Activated CD4-positive, CD25-positive, alpha-beta regulatory T cell (primary cell): ENCODE results near the gene TMEM60.
"Not testable (repeated sequence)": the region's sequence is repeated elsewhere in the genome, so short reads cannot be mapped to it uniquely, and the experiment has no call there.

Experiments used
- DNase-seq, 4 experiments: peaks; one replicate each; lab custom pipeline; 2025; lab: John Stamatoyannopoulos, UW

The TMEM60 gene, protein sequence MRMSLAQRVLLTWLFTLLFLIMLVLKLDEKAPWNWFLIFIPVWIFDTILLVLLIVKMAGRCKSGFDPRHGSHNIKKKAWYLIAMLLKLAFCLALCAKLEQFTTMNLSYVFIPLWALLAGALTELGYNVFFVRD

GRCh38 chr7:77798394-77799077, at the start of gene TMEM60, which contains the start of gene PHTF2:
TMEM60 (minus strand) TSS chr7:77798434; CDS start chr7:77794373, 4,061 bp downstream.
PHTF2 (plus strand) TSS chr7:77798773.
- peak; percentile 81 to 91 (median 90) for DNase-seq

GRCh38 chr7:77846317-77847092, 48.3 kb upstream of the TMEM60 start:
- DNase-seq, result no peak

DNA sequence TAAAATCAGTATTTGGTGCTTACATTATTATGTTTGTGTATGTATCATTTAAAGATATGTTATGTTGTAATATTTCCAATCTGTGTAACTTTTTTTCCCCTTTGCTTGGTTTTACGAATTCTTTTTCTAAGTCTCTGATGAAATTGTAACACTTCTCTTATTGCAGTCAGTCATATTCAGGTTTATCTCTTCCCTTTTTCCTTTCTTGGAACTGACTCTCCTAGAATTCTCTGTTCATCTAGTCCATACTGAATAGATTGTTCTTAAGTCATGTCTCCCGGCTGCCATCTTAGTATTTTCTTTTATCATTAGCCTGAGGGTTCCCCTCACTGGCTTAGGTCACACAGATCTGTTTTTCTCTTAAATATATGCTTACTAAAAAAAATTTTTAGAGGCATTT, 45.0 kb upstream of the TMEM60 start:
- DNase-seq, result no peak

DNA sequence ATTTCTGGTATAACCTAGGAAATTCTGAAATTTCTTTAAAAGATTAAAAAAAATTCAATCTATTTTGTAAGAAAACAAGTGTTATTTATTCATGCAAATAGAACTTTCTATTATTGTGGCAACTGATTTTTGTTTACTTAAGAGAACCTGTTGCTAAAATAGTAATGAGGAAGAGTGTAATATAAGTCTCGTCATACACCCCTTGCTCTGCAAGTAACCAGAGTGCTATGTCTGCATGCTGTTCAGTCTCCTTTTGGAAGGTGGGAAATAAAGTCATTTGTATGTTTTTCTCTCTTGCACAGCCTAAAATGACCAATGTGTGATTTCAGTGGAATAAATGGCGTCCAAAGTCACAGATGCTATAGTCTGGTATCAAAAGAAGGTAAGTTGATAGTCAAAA, 41.7 kb upstream of the TMEM60 start:
- no peak for DNase-seq

DNA sequence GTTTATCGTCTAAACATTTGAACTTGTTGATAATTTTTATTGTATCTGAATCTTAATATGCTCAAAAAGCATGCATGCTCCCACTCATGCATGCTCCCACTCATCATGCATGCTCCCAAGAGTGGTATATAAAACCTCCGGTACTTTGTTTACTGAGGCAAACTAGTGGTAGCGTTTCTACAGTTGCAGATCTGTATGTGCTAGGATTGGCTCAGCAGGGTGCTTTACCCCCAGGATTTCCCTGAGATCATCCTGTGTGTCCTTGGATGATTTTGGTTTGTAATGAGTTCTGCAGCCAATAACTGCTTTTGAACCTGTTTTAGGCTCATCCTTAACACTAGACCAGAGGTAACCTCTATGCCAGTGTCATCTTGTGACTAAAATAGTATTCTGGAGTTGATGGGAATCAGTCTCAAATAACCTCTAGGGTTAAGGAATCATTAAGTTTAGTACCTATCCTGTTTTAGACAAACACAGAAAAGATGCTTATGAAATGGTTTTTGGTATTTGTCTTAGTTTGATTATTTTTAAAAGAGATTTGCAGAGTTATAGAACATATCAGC, 40.8 kb upstream of the TMEM60 start:
- DNase-seq, result no peak

- no peak for DNase-seq
Observed at GRCh38 chr7:77837966-77838365, 39.7 kb upstream of the TMEM60 start.

GRCh38 chr7:77837275-77837674, 39.0 kb upstream of the TMEM60 start:
- DNase-seq, result no peak

DNA sequence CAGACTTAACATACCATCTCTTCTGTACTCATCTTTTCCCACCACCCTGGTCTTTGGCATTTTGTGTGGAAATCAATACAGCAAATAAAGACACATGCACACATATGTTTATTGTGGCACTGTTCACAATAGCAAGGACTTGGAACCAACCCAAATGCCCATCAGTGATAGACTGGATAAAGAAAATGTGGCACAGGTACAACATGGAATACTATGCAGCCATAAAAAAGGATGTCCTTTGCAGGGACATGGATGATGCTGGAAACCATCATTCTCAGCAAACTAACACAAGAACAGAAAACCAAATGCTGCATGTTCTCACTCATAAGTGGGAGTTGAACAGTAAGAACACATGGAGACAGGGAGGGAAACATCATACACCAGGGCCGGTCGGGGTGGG, 38.2 kb upstream of the TMEM60 start:
- not testable (repeated sequence) for DNase-seq

GRCh38 chr7:77833136-77833535, 34.9 kb upstream of the TMEM60 start:
- DNase-seq, result no peak

DNA sequence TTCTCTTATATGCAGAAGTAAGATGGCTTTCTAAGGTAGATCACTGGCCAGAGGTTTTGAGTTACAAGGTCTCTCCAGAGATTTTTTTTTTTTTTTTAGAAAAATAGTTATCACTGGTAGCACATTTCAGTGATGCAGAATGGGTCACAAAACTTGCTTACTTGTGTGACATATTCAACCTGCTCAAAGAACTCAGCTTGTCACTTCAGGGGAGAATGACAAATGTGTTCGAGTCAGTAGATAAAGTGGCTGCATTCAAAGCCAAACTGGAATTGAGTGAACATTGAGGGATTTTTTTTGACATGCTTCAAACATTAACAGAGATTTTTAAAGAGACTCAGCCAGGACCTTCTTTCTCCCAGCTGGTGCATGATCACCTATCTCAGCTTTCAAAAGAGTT, 33.7 kb upstream of the TMEM60 start:
- DNase-seq, result no peak

DNA sequence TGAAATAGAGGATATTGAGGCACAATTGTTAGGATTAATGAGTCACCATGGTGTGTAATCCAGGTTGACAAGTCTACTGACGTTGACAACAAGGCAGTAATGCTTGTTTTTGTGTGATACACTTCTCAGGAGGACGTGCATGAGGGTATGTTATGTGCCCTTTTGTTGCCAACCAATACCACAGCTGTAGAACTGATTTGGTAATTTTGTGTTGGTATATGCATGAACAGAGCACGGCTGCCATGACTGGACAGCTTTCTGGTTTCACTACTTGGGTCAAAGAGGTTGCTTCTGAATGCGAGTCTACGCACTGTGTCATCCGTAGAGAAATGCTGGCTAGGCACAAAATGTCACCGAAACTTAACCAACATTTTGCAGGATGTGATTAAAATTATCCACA, 33.2 kb upstream of the TMEM60 start:
- DNase-seq, result no peak

DNA sequence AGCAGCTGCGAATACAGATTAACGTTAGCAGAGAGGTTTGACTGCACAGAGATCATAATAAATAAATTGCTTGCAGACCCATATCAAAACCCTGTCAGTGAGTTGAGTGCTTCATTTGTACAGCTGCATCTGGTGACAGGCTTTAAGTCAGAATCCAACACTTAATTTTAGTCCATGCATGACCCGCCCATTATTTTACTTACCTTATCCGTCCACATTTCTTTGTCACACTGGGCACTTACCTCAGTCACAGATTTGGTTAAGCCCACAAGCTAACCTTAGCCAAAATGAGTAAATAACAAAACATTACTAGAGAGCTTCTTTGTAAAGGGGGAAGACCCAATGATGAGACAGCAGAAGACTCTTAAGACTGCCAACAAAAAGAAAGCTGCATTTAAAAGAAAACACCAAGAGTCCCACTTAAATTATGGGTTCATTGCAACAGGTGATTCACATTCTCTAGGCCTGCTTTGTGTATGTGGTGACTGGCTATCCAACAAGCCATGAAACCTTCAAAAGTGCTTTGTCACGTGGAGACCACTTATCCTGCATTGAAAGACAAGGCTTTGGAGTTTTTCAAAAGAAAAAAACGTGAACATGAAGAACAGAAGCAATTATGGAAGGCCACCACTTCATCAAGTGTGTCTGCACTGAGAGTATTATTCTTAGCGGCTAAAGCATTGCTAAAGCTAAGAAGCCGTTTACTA, 32.6 kb upstream of the TMEM60 start:
- no peak for DNase-seq

DNA sequence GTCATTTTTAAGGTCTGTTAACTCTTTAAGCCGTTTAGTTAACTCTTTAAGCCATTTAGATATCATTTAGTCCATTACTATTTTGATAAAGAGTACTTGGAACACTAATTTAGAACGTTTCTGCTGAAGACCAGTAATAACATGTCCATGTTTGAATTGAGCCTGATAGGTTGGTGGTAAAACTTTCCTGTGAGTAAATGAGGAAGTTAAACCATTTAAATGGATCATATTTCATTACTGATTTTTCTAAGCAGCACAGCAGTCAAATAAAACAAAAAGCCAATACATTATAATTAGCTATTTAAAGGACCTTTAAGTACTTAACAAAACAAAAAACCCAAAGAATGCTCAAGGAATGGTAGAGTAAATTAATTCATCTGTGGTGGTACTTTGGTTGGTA, 29.8 kb upstream of the TMEM60 start:
- DNase-seq, result no peak

DNA sequence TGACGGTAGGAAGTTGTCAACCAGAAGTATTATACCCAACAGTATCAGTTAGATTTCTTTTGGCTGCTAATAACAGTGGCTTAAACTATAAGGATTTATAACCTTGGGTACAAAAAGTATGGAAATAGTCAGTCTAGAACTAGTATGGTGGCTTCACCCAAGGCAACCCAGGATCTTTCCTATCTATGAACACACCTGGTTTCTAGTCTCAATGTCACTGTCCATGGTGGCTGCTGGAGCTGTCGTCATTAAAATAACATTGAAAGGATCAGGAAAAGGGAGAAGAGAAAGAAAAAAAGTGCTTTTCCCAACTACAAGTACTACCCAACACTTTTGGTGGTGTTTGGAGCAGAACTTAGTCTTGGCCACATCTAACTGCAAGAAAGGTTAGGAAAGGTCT, 28.1 kb upstream of the TMEM60 start:
- DNase-seq, result no peak

GRCh38 chr7:77825131-77825530, 26.9 kb upstream of the TMEM60 start:
- no peak for DNase-seq

GRCh38 chr7:77824636-77825035, 26.4 kb upstream of the TMEM60 start:
- DNase-seq, result no peak

DNA sequence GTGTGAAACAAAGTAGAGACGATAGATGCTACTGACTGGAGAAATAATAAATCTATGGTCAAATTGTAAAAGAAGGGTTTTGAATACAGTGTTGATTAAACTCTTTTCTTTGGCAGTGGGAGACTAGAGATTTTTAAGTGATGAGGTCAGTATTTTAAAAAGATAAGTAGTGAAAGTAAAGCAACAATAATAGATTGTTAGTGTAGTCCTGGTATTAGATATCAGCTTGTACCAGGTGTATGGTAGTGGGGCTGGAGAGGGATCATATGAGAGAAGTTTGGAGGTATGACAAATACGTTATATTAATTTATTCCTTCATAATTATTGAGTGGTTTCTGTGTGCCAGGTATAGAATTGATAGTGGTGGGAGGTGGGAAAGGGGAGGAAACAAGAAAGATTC, 25.6 kb upstream of the TMEM60 start:
- no peak for DNase-seq

DNA sequence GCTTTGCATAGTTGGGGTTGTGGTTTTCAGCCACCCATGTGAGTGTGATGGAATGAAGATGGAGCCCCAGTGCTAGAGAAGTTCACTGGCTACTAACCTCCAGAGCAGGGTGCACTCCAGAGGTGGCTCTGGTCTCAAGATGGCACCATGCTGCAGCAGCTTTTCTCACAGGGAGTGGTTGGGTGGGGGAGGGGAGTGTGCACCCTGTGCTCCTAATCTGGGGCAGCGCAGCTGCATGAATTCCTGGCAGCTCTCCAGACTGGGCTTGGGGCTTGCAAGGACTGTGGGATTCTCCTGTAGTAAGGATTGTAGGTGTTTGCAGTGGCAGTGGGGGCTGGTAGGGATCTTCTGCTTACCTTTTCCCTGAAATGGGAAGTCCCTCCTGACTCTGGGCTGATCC, 24.0 kb upstream of the TMEM60 start:
- no peak for DNase-seq

- no peak for DNase-seq
Observed at GRCh38 chr7:77820967-77821366, 22.7 kb upstream of the TMEM60 start.

DNA sequence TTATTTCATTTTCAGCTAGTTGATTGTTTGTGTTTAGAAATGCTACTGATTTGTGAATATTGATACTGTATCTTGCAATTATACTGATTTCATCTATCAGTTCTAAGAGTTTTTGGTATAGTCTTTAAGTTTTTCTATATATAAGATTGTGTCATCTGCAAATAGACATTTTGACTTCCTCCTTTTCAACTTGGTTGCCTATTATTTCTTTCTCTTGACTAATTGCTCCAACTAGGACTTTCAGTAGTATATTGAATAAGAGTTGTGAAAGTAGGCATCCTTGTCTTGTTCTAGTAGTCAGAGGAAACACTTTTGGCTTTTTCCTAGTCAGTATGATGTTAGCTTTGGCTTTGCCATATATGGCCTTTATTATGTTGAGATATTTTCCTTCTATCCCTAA, 20.8 kb upstream of the TMEM60 start:
- DNase-seq, result no peak

DNA sequence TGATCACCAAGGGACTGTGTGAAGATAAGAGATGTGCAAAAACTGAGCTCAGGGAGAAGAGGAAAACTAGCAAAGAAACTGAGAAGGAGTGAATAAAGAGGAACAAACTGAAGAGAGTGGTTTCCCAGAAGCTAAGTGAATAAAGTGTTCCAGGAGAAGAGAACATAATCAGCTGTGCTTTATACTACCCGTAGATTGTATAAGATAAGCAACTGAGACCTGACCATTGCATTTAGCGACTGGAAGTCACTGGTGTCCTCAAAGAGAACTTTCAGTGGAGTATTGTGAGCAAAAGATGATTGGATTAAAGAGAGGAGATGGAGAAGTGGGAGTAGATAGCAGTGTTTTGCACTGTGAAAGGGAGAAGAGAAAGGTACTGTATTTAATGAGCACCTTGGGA, 14.9 kb upstream of the TMEM60 start:
- DNase-seq, result no peak

- DNase-seq, result no peak
Observed at GRCh38 chr7:77812290-77812685, 14.1 kb upstream of the TMEM60 start.
